LNCaP clone FGC (cell line): ENCODE data around the gene OR56A4.

Experiments used
- DNase-seq: peaks from one replicate; pipeline ENCODE4 v3.0.0-alpha.2; 2011; ENCODE audit warnings: low read depth
- H3K4me3 ChIP-seq: 2 replicates; pipeline ENCODE4 v1.5.1; 2011; ENCODE audit warnings: mild to moderate bottlenecking, low read depth, low read length, control low read depth
- CTCF ChIP-seq: IDR thresholded peaks from 2 replicates; pipeline ENCODE4 v1.5.1; 2012; ENCODE audit warnings: mild to moderate bottlenecking; ENCODE audit not compliant: control insufficient read depth, insufficient read depth; ENCODE audit errors: extremely low read depth

Gene OR56A4

GRCh38 chr11:5992150-5992549, 14.6 kb downstream of the OR56A4 start:
- no peak for TF ChIP-seq CTCF
- no peak overlapping the region for H3K4me3 ChIP-seq
- no peak for DNase-seq

- no peak for TF ChIP-seq CTCF
- no peak overlapping the region for H3K4me3 ChIP-seq
- peak; percentile 18 for DNase-seq
These were observed 17.5 kb downstream of the OR56A4 start for GRCh38 chr11:5989203-5989602.

- TF ChIP-seq CTCF, result no peak
- H3K4me3 ChIP-seq, result no peak within 1 kb of the TSS
- no peak for DNase-seq
These were observed 19.9 kb downstream of the OR56A4 start, which contains the start of gene OR52L1 for GRCh38 chr11:5986885-5987284. Gene OR52L1 (minus strand): TSS chr11:5986985. CDS start chr11:5986930, 55 bp downstream.

GRCh38 chr11:5983443-5983842, 23.3 kb downstream of the OR56A4 start:
- no peak for DNase-seq
- no peak for TF ChIP-seq CTCF
- H3K4me3 ChIP-seq, result no peak overlapping the region

- TF ChIP-seq CTCF, result no peak
- DNase-seq, result no peak
- no peak overlapping the region for H3K4me3 ChIP-seq
These were observed 33.2 kb downstream of the OR56A4 start for GRCh38 chr11:5973530-5973929.

- DNase-seq, result no peak
- no peak within 1 kb of the TSS for H3K4me3 ChIP-seq
- TF ChIP-seq CTCF, result no peak
These were observed 38.4 kb downstream of the OR56A4 start, which contains the start of gene OR56A5 for GRCh38 chr11:5968394-5968793. Gene OR56A5 (minus strand): TSS chr11:5968494. CDS start chr11:5968494, 0 bp downstream.

GRCh38 chr11:5967708-5968107, 39.0 kb downstream of the OR56A4 start:
- no peak overlapping the region for H3K4me3 ChIP-seq
- no peak for TF ChIP-seq CTCF
- no peak for DNase-seq
